Measurements from ENCODE around the gene CTSD.
"Not testable (repeated sequence)": the region's sequence is repeated elsewhere in the genome, so short reads cannot be mapped to it uniquely, and the experiment has no call there.

Gene CTSD

GRCh38 chr11:1770061-1770460 lies 6.3 kb upstream of the CTSD start:
- no peak for DNase-seq (ENCODE audit: low spot score)

- DNase-seq (ENCODE audit: low spot score), result not testable (repeated sequence)
Observed at GRCh38 chr11:1769304-1769936, 5.7 kb upstream of the CTSD start.

GRCh38 chr11:1768141-1768469 lies 4.4 kb upstream of the CTSD start:
- no peak for DNase-seq (ENCODE audit: low spot score)

- DNase-seq (ENCODE audit: low spot score), result no peak
Observed at GRCh38 chr11:1767399-1768140, 3.8 kb upstream of the CTSD start.

- DNase-seq (ENCODE audit: low spot score), result no peak
Observed at GRCh38 chr11:1766719-1767398, 3.1 kb upstream of the CTSD start.

GRCh38 chr11:1765871-1766718 lies 2.4 kb upstream of the CTSD start:
- no peak for DNase-seq (ENCODE audit: low spot score)

GRCh38 chr11:1763336-1763795 lies 361 bp downstream of the CTSD start:
- DNase-seq (ENCODE audit: low spot score), result no peak

- DNase-seq (ENCODE audit: low spot score), result no peak
Observed at GRCh38 chr11:1762537-1763302, 1.0 kb downstream of the CTSD start.

- no peak for DNase-seq (ENCODE audit: low spot score)
Observed at GRCh38 chr11:1761857-1762536, 1.7 kb downstream of the CTSD start.

- no peak for DNase-seq (ENCODE audit: low spot score)
Observed at GRCh38 chr11:1761110-1761856, 2.4 kb downstream of the CTSD start.

- DNase-seq (ENCODE audit: low spot score), result no peak
Observed at GRCh38 chr11:1760351-1761109, 3.2 kb downstream of the CTSD start.

GRCh38 chr11:1759851-1760220 lies 3.9 kb downstream of the CTSD start:
- DNase-seq (ENCODE audit: low spot score), result no peak

- no peak for DNase-seq (ENCODE audit: low spot score)
Observed at GRCh38 chr11:1759151-1759850, 4.4 kb downstream of the CTSD start.

GRCh38 chr11:1758611-1759150 lies 5.0 kb downstream of the CTSD start:
- no peak for DNase-seq (ENCODE audit: low spot score)

- DNase-seq (ENCODE audit: low spot score), result peak; percentile 52
Observed at GRCh38 chr11:1757861-1758610, 5.7 kb downstream of the CTSD start.

- no peak for DNase-seq (ENCODE audit: low spot score)
Observed at GRCh38 chr11:1756791-1757771, 6.6 kb downstream of the CTSD start.

All from CD4-positive, alpha-beta T cell treated with Interleukin-15 for 4 hours (primary cell).